ENCODE results near the gene SRPRA. TPM values are rescaled to one million over a fixed set of nuclear protein-coding genes. Genes with fewer than 3 reads are reported as not detected.

Gene SRPRA
- total and polyA plus RNA-seq, 2 donors (not counting 1 experiment from before 2014, with no cell fraction given), result 115 to 136 TPM

DNA sequence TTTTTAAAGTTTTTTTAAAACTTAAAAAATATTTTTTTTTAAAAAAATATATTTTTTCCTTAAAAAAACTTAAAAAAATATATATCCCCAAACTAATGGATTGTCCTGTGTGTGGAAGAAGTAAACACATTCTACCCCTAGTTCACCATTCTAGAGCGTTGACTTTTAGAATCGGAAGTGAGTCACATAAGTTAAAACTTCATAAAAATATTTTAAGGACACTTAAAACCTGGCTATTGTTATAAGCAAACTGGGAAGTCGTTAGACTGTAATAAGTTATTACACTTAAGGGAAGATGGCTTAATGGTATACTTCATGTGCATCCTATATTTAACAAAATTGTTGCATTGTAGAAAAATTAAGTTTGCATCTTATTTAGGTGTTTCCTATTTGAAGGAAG is 36.0 kb downstream of the SRPRA start:
- intact Hi-C loops (cut with micrococcal nuclease), result no loop called here
- Histone ChIP-seq H3K27me3 (replicated peaks in 1 of 4; ENCODE audit: control extremely low read depth in 1 of 4, control insufficient read depth in 3 of 4, insufficient read depth in 4 of 4, low read length in 3 of 4) (no peaks in the 10 kb centered on the region), H3K27ac (ENCODE audit: low read length in 2 of 2) (no peak overlapping the region), H3K79me2 (ENCODE audit: control insufficient read depth, insufficient read depth, low read length) (no peaks in the 10 kb centered on the region), H3K9me3 (ENCODE audit: control extremely low read depth in 1 of 3, control insufficient read depth in 2 of 3, insufficient read depth in 1 of 3, low read length in 2 of 3) (no peaks in the 10 kb centered on the region), H3K4me1 (ENCODE audit: control insufficient read depth in 2 of 2, insufficient read depth in 2 of 2, low read length in 2 of 2) (no peaks in the 10 kb centered on the region), H3K36me3 (replicated peaks in 1 of 2; ENCODE audit: control extremely low read depth in 1 of 2, control insufficient read depth in 1 of 2, extremely low read depth in 1 of 2, insufficient read depth in 2 of 2, low read length in 1 of 2) (peaks cover 11 to 14% of the 10 kb centered on the region in 2 experiments), H4K20me1 (ENCODE audit: control insufficient read depth, insufficient read depth, low read length, poor library complexity, severe bottlenecking) (no peaks in the 10 kb centered on the region), H3K4me3 (ENCODE audit: control extremely low read depth in 1 of 5, extremely low read depth in 1 of 5, insufficient read depth in 1 of 5, low read depth in 2 of 5, low read length in 4 of 5) (no peak overlapping the region), H3K4me2 (replicated peaks; ENCODE audit: low read depth, low read length, poor library complexity, severe bottlenecking) (no peak overlapping the region), H3K9ac (ENCODE audit: low read length) (no peak overlapping the region), H2AFZ (ENCODE audit: insufficient read depth, low read depth, low read length, poor library complexity, severe bottlenecking) (no peak overlapping the region)
- WGBS (ENCODE audit: insufficient coverage), result no CpG with 5 or more reads among the region's 3 CpGs
- H3K27me3 Mint-ChIP-seq, result no peaks in the 10 kb centered on the region
- no peak for TF ChIP-seq EZH2 (IDR thresholded peaks at IDR 0.05; ENCODE audit: borderline replicate concordance, insufficient read depth, low read depth, low read length, poor library complexity, severe bottlenecking)
- TF ChIP-seq, protein P1, sequence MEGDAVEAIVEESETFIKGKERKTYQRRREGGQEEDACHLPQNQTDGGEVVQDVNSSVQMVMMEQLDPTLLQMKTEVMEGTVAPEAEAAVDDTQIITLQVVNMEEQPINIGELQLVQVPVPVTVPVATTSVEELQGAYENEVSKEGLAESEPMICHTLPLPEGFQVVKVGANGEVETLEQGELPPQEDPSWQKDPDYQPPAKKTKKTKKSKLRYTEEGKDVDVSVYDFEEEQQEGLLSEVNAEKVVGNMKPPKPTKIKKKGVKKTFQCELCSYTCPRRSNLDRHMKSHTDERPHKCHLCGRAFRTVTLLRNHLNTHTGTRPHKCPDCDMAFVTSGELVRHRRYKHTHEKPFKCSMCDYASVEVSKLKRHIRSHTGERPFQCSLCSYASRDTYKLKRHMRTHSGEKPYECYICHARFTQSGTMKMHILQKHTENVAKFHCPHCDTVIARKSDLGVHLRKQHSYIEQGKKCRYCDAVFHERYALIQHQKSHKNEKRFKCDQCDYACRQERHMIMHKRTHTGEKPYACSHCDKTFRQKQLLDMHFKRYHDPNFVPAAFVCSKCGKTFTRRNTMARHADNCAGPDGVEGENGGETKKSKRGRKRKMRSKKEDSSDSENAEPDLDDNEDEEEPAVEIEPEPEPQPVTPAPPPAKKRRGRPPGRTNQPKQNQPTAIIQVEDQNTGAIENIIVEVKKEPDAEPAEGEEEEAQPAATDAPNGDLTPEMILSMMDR (IDR thresholded peaks at IDR 0.05), result no peak
- CTCF ChIA-PET, result no interaction called here
- DNase-seq, result no peak
- H3K9me3 Mint-ChIP-seq (ENCODE audit: insufficient read depth), result no peaks in the 10 kb centered on the region
- H3K27ac Mint-ChIP-seq, result no peak overlapping the region
- no peak overlapping the region for H3K4me3 Mint-ChIP-seq
- no peak for ATAC-seq (ENCODE audit: low read depth)
- POLR2A ChIA-PET, result no interaction called here
- peaks cover 2% of the 10 kb centered on the region for H3K4me1 Mint-ChIP-seq

DNA sequence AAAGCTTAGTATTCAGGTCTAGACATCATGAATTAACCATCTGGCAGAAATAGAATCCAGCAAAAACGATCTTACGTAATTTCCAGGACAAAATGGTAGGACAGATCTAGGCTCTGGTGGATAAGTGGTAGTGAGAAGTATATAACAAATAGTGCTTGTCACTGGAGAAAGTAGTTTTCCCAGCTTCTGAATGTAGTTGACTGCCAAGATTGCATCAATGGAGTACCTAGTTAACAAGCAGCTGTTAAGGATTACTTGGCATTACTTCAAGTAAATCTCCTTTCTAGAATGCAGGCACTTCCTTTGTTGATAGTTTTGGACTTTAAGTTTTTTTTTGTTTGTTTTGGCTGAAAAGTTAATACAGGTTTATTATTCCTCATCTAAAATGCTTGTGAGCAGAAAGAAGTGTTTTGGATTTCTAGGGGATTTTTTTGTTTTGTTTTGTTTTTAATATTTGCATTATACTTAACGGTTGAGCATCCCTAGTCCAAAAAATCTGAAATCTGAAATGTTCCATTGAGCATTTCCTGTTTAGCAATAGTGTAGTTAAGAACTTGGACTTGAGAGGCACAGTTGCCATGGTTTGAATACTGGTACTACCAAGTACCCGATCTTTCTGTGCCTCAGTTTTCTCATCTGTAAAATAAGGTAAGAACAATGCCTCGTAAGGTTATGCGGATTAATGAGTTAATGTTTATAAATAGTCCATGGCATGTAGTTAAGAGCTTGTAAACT is 36.8 kb downstream of the SRPRA start:
- peaks cover 2% of the 10 kb centered on the region for H3K4me1 Mint-ChIP-seq
- 95% methylated on average over 4 of the region's 6 CpGs for WGBS (ENCODE audit: insufficient coverage)

More for the DNA sequence above, 36.8 kb downstream of the SRPRA start:
- no peak overlapping the region for H3K4me2 ChIP-seq (replicated peaks; ENCODE audit: low read depth, low read length, poor library complexity, severe bottlenecking)
- no peaks in the 10 kb centered on the region for H3K79me2 ChIP-seq (ENCODE audit: control insufficient read depth, insufficient read depth, low read length)
- H3K27ac ChIP-seq (ENCODE audit: low read length in 2 of 2), result no peak overlapping the region
- H3K9me3 ChIP-seq (ENCODE audit: control extremely low read depth in 1 of 3, control insufficient read depth in 2 of 3, insufficient read depth in 1 of 3, low read length in 2 of 3), result no peaks in the 10 kb centered on the region
- H3K4me1 ChIP-seq (ENCODE audit: control insufficient read depth in 2 of 2, insufficient read depth in 2 of 2, low read length in 2 of 2), result no peaks in the 10 kb centered on the region
- H4K20me1 ChIP-seq (ENCODE audit: control insufficient read depth, insufficient read depth, low read length, poor library complexity, severe bottlenecking), result no peaks in the 10 kb centered on the region
- no peak for DNase-seq
- no peak overlapping the region for H3K4me3 ChIP-seq (ENCODE audit: control extremely low read depth in 1 of 5, extremely low read depth in 1 of 5, insufficient read depth in 1 of 5, low read depth in 2 of 5, low read length in 4 of 5)
- H3K27me3 Mint-ChIP-seq, result no peaks in the 10 kb centered on the region
- POLR2A ChIA-PET, result no interaction called here
- no peaks in the 10 kb centered on the region for H3K9me3 Mint-ChIP-seq (ENCODE audit: insufficient read depth)
- intact Hi-C loops (cut with micrococcal nuclease), result no loop called here
- CTCF ChIA-PET, result no interaction called here
- H2AFZ ChIP-seq (ENCODE audit: insufficient read depth, low read depth, low read length, poor library complexity, severe bottlenecking), result no peak overlapping the region
- no peak overlapping the region for H3K4me3 Mint-ChIP-seq
- TF ChIP-seq, protein P1 (IDR thresholded peaks at IDR 0.05), result no peak
- no peak for TF ChIP-seq EZH2 (IDR thresholded peaks at IDR 0.05; ENCODE audit: borderline replicate concordance, insufficient read depth, low read depth, low read length, poor library complexity, severe bottlenecking)
- H3K27me3 ChIP-seq (replicated peaks in 1 of 4; ENCODE audit: control extremely low read depth in 1 of 4, control insufficient read depth in 3 of 4, insufficient read depth in 4 of 4, low read length in 3 of 4), result no peaks in the 10 kb centered on the region
- peaks cover 11 to 14% of the 10 kb centered on the region in 2 experiments for H3K36me3 ChIP-seq (replicated peaks in 1 of 2; ENCODE audit: control extremely low read depth in 1 of 2, control insufficient read depth in 1 of 2, extremely low read depth in 1 of 2, insufficient read depth in 2 of 2, low read length in 1 of 2)
- H3K9ac ChIP-seq (ENCODE audit: low read length), result no peak overlapping the region
- H3K27ac Mint-ChIP-seq, result no peak overlapping the region
- no peak for ATAC-seq (ENCODE audit: low read depth)

Data from B cell (primary cell).